Esophagus mucosa (tissue), 1 donor: ENCODE measurements around the gene TNNI3K. TPM values are rescaled to one million over a fixed set of nuclear protein-coding genes. Genes with fewer than 3 reads are reported as not detected.

Experiments used
- ATAC-seq: fragments of 200-7000 bp; cut with Tn5 transposase; one replicate; pipeline ENCODE4 v1.9.1; 2020
- total RNA-seq: library from RNA; stranded (reverse); gene quantifications from one replicate; pipeline ENCODE4 v1.2.4, GENCODE V29; 2023
- donor health status: DM: yes; HTN: yes; CAD: no.

The TNNI3K gene
- total RNA-seq, 1 donor from 2014 or later: not detected

DNA sequence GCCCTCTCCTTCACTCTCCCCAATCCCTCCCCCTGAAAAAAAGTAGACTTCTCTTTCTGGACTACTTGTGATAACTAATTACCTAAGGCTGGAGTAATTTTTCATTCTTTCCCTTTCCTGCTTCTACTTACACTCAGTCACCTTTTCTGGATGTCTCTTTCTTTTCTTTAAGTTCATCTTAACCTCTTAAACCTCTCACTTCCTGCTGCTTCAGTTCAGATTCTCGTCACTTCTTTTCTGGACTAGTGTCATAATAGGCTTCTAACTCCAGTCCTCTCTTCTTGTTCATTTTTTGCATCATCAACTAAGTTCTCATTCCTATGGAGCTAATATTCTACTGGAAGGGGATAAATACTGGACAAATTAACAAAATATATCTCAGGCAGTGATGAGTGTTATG lies 201.8 kb downstream of the TNNI3K start:
- no peak for ATAC-seq

DNA sequence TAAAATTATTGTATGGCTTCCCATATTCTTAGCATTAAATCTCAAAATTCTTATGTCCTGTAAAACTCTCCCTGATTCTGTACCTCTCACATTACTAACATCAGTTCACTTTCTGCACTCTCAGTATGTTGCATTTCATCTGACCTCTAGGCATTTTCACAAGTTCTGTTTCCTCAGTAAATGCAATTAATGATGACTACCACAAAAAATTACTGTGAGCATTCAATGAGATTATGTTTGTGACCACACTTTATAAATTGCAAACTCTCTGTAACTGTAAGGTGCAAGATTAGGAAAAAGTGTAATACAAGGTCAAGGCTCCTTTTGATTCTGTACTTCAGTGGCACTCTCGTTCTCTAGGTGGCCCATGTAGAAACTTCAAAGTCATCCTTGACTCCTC lies 216.8 kb downstream of the TNNI3K start:
- no peak for ATAC-seq

DNA sequence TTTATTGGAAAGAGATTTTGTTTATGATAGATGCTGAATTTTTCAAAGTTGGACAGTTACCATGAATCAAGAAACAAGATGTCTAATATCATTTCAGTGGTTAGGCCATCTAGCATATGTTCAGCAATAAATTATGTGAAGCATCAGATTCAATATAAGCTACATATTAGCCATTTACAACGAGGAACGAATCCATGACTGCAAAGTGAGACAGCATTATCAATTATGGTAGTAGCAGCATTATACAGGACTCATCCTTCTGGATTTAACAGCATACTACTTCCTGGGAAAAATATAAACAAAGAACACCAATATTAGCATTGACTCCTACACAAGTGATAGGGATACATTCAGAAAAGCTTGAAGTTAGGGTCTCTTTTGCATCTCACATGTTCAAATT lies 218.1 kb downstream of the TNNI3K start:
- ATAC-seq: no peak

DNA sequence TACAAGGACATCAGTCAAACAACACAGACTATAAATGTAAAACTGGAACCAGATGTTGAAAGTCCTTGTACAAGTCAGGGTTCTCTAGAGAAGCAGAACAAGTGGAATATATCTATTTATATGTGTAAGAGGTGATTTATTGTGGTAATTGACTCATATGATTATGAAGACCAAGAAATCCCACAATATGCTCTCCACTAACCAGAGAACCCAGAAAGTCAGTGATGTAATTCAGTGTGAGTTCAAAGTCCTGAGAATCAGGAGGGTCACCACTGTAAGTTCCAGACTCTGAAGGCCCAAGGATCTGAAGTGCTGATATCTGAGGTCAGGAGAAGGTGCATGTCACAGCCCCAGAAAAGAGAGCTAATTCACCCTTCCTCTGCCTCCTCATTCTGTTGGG lies 220.2 kb downstream of the TNNI3K start:
- ATAC-seq: no peak

DNA sequence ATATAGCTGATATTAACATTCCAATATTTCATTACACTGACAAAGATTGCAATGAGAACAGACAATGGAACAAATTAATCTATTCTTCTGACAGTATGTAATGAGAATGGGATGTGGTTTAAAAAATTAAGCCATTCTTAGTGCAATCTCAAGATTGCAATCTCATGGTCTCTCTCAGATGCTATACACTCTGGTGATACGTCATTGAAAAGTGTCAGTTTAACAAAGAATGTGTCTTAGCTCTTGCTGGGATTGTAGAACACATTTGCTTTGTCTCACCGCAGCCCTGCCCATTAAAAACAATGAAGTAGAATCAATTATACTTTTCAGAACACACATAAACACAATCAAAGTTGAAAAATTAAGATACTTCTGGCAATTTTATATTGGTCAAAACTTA lies 222.1 kb downstream of the TNNI3K start:
- no peak for ATAC-seq

DNA sequence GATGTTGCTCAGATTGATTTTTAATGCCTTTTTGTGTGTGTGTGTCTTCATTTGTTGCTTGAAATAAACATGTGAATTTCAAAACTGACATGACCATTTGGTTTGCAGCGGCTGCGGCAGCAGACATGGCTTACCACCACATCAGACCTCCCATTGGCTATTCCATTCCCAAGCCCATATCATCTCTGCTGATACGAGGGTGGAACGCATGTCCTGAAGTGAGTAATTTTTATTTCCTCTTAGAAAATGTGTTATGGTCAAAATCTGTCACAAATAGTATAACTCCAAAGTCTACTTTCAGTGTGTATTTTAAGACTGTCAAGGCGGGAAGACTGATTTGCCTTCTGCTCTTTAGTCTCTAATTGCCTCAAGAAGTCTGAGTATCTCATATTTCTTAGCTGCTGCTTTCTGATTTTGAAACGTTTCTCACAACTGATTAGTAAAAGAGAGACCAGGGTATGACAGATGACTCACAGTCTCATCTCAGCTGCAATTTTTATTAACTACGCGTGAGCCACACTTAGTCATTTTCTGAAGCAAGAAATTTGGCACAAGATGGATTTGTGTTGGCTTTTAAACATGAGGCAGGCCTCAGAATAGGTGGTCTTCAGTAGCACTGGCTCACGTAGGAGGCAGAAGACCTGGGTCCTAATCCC lies 228.3 kb downstream of the TNNI3K start:
- ATAC-seq: no peak

DNA sequence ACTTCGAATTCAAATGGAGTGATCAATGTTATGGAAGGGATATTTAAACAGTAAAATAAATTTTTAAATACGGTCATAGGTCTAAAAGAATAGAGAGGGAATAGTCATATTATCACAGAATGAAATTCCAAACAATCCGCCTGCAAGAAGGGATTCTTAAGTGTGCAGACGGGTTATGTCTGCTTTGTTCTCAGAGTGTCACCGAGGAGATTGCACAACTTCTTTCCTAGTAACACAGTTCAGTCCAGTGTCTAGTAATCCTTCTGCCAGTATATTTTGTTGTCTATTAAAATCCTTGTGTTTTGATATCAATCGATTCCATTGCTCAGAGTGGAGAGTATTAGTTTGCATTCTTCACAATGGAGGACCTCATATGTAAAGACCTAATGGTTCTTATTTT lies 228.8 kb downstream of the TNNI3K start:
- ATAC-seq: no peak

DNA sequence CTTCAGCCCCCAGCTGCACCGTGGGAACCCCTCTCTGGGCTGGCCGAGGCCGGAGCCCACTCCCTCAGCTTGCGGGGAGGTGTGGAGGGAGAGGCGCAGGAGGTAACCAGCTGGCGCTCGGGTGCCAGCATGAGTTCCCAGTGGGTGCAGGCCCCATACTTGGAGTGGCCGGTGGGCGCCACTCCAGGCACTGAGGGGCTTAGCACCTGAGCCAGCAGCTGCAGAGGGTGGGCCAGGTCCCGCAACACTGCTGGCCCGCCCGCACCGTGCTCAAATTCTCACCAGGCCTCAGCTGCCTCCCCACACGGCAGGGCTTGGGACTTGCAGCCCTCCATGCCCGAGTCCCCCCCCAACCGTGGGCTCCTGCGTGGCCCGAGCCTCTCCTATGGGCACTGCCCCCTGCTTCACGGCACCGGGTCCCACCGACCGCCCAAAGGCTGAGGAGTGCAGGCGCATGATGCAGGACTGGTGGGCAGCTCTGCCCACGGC lies 230.1 kb downstream of the TNNI3K start:
- ATAC-seq: no peak

DNA sequence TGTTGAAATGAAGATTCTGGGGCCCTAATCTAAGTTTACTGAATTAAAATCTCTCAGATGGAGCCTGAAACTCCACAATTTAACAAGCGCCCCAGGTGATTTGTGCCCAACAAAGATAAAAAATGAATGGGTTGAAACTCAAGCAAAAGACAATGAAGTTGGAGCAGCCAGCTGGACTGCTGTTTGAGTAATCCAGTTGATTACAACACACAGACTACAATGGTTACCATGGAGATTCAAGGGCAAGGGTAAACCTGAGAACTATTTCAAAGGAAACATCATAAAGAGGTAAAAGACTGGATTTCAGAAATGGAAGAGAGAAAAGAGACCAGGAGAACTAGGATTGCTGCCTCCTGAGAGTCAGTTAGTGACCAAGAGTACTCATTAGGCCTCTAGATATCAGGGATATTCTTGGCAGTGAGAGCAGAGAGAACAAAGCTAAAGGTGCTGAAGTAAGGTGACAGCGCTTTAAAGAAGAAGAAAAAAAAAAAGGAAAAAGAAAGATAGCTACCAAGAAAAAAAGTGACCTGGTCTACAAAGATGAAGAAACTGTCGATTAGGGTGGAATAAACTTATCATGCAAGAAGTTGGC lies 232.7 kb downstream of the TNNI3K start:
- no peak for ATAC-seq

DNA sequence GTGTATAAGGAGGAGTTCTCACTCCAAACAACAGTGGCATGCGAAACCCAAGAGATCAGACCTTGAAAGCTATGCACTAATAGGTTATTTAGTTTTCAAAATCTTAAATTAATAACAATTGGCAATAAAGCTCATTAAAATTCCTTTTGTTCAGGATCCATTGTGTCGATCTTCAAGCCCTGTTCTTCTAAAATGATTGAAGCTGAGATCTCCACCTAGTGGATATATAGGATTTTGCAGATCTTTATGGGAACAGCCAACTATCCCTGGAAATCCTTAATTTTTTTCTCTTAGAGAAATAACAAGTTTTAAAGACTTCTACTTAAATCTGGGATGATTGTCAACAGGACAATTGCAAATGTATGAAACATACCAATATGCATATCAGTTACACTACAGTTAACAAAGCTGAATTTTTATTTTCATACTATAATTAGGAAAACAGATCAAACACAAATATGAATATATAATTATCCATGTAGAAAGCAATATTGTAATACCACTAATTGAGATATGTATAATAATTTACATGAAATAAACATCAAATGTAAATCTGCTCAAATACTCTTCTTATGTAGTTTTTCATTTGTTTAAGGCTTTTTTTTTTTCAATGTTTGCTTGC lies 233.9 kb downstream of the TNNI3K start:
- no peak for ATAC-seq

DNA sequence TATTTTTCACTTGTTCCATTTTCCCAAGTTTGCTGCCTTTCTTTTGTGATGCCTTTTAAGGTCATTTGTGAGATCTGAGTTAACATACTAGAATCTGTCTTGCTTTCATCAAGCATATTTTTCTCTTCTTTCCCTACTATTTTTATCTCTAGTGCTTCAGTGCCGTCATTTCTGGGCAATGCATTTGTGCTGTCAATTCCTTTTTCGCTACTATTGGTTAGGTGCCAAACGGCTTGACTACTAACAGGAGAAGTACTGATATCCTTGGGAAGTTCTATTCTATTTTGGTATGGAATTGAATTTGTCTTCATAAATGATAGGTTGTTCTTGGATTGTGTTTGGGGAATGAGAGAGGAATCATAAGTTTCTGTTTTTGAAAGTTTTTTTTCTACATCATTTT lies 235.1 kb downstream of the TNNI3K start:
- no peak for ATAC-seq

DNA sequence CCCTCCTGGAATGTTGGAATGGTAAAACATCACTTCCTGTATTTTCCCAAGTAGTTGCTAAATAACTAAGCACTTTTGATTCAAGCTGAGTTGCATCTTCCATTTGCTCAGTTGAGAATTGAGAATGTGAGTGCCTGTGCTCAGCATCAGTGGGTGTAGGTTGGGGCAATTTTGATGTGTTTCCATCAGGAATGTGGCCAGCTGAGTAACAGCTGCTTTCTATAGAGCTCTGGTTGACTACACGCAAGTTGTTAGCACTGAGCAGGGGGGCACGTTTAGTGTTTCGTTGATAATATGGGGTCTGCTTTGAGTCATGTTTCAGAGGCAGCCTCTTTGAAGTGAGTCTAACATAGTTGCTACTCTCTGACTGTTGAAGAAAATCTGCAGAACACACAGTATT lies 235.7 kb downstream of the TNNI3K start:
- ATAC-seq: no peak

DNA sequence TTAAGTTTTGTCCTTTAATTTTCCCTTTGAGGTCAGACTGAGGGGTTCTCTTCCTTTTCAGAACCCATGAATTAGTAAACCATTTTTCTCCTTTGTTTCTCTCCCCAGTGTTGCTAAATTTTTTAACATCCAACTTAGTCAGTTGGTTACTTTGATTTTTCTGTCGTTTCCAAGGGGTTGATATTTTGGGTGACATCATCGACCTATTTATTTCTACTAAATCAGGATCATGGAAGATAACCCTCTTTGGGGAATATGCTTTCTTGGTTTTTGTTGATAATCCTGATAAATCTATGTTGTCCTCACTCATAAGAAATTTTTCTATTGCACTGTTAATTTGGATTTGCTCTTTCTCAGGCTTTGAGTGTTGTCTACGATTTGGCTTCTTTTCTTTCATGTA lies 236.3 kb downstream of the TNNI3K start:
- no peak for ATAC-seq

DNA sequence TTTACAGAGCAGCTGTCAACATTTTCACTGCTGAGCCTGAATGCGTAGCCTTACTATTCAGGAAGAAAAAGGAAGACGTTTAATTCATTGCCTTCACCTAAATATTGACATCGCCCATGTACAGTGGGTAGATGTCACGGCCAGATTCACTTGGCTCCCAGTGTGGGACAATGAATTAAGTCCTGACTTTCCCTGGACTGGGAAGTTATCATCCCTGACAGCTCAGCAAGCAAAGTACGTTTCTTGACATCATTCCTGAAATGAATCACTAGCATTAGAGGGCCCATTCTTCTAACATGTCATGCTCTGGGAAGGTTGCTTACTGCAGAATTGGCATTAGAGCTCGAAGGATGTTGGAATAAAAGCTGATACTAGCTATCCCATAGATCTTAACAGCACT lies 239.4 kb downstream of the TNNI3K start:
- ATAC-seq: no peak

DNA sequence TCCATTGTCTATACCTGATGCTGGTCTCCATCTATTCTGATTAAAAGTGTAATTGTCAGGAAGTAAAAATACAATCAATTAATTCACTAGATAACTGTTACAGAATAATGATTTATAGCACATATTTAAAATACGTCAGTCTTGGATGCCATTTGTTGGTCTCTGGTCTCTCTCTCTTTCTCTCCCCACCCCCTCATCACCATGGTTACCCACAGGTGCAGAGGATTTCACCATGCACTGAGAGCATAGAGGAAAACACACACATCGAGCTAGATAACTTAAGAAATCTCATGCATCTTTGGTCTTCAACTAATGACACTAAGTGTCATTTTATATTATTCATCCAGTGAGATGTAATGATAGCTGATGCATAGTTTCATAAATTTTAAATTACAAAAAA lies 243.8 kb downstream of the TNNI3K start:
- no peak for ATAC-seq

DNA sequence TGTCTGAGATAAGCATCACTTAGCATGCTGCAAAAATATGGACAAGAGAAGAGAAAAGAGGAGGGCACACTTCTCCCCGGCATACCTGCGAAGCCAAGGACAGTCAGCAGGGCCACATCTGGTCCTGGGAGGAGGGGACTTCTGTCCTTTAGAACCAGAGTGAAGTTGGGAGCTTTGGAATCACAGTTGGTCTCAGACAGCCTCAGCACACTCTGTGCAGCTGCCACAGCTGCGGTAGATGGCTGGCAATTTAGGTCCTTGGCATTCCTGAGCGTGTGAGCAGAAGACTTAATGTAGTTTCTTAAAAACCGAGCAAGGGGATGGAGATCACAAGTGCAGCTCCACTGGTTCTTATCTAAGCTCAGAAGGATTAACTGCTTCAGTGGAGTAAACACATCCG lies 244.9 kb downstream of the TNNI3K start:
- ATAC-seq: no peak

DNA sequence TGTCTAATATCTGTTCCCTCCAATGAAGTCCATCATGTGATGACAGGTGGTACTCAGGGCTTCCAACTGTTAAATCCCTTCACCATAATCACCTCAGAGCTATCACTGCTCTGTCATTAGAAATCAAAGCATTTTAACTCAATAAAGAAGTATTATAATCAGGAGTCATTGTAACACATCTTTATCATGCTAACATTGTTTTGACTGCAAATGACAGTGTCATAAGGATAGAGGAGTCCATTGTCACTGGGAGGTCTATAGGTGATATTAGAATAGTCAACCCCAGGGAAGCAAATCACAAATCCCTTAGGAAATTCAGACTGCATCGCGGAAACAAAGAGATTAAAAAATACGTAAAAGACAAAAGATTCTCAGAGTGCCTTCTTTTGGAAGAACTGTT lies 246.4 kb downstream of the TNNI3K start:
- no peak for ATAC-seq

DNA sequence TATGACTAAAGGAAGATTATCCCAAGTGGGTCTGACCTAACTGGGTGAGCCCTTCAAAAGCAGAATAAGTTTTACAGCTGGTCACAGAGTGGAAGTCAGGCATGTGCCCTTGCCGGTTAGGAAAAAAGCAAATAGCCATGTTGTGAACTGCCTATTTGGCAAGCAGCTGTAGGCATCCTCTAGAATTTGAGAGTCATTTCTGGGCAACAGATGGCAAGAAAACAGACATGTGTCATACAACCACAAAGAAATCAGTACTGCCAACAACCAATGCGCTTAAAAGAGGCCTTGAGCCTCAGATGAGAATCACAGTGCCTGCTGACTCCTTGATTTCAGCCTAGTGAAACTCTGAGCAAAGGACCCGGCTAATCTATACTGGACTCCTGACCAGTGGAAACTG lies 250.4 kb downstream of the TNNI3K start:
- no peak for ATAC-seq

DNA sequence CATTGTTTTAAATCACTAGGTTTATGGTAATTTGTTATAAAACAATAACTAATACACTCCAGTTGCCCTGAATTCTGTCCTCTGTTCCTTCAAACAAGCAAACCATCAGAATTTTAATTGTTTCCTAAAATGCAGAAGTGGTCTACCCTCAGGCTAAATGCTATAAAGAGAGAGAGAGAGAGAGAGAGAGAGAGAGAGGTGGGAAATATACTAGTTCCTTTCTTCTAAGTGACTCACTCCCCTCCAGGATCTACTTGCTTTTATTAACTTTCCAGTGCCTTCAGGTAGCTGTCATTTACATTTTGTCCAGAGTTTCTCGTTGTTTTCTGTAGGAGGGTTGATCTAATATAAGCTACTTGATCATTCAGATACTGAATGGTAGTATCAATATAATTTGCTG lies 250.8 kb downstream of the TNNI3K start:
- no peak for ATAC-seq

DNA sequence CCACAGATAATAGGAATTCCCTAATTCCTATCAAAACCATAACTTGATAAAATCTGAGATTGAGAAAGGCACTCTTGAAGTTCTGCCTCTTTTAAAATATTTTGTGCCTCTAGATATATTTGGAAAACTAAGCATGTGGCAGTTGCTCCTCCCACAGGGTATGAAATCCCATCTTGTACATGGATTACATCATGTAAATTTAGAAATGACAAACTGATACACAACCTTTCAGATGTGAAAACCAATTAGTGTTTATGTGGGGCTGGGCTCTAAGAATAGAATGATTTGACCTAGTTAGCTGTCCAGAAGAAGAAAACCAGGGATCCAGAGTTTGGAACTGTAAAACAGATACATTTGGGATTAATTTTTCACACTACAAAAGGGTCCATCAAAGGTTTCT lies 261.5 kb downstream of the TNNI3K start:
- ATAC-seq: no peak

DNA sequence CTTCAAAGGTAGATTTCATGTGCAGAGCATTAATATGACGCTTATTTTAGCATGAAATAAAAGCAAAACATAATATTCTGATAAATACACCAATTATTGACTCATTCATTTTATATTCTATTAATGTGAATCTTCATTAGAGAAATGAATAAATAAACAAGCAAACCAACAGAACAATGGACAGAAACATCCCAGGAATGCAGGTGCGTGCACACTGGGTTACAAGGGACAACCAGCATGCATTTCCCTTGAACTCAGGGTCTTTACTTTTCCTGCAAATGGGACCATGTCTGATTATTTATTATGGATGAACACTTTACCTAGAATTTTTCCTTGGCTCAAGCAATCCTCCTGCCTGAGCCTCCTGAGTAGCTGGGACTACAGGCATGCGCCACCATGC lies 263.7 kb downstream of the TNNI3K start:
- no peak for ATAC-seq

DNA sequence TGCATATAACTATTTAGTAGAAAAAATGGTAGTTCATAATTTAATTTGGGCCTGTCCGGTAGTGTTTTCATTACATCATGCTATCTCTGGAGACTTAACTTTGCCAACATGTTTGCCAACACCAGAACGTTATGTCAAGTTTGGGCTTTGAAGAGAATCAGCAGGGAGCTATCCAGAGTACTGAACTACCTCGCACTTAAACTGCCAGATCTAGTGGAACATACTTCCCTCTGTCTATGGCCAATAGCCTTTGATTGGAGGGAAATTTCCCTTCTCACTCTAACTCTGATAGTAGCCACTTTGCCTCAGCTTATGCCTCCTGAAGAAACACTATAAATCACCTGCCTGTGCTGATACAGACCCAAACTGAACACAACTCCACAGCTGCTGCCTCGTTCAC lies 267.2 kb downstream of the TNNI3K start:
- ATAC-seq: no peak

DNA sequence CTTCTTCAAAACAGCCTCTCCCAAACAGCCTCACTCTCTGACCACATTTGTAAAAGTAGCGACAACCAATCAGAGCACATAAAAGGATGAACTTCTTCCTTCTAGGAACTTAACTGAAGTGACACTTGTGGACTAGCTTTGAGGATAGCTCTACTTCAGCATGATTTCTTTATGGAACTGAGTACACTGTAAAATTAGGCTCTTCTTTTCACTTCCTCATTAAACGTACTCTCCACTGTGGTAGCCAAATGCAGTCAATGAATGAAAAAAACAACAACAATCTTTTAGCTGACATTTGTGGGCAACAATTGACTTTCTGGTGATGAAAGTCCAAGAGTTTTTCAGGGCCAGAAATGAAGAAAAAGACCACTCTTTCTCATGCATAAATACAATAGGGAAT lies 267.7 kb downstream of the TNNI3K start:
- ATAC-seq: no peak

DNA sequence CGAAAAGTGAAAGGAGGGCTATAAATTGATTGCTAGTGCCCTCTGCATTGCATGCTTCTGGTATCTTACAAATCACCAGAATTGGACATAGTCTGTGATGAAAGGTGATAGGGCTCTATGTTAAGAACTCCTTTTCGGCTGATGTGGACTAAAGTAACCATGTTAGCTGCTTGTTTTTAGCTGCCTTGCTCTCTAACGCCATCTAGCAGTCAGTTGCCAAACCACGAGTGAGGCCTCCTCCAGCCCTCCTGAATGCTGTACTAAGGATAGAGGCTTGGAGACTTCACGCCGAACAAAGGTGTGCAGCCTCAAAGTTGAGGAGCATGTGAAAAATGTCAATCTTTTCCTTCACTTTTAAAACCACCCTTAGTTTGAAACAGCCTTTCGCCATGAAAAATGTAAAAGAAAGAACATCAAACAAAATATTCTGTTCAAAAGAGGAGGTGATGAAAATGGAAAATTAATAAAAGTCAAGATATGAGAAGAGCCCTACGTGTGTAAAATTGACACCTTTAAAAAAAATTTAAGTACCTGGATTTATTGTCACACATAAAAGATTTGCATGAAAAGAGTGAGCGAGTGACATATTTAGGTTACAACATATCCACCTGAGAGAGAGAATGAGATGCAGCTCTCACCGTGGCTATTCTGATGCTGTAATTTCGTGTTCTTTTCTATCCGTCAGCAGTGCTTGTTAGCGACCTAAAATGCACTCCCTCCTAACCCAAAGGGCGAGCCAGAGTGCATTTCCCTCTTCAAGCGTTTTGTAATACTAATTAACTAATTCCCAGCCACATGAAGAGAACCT lies 269.1 kb downstream of the TNNI3K start:
- no peak for ATAC-seq
